ENCODE results near the gene NIPBL.

NIPBL gene

DNA sequence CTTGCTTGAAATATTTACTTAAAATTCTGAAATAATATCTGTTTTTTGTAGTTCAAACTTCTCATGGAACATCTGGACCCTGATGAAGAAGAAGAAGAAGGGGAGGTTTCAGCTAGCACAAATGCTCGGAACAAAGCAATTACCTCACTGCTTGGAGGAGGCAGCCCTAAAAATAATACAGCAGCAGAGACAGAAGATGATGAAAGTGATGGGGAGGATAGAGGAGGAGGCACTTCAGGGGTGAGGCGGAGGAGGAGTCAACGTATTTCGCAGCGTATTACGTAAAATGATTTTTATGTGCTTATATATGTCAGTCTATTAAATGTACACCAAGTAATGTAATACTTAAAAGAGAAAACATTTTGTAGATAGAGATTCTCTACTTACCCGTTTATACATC lies 187.2 kb downstream of the NIPBL start:
- no peak for DNase-seq (ENCODE audit: low spot score)
- TF ChIP-seq, protein P1, sequence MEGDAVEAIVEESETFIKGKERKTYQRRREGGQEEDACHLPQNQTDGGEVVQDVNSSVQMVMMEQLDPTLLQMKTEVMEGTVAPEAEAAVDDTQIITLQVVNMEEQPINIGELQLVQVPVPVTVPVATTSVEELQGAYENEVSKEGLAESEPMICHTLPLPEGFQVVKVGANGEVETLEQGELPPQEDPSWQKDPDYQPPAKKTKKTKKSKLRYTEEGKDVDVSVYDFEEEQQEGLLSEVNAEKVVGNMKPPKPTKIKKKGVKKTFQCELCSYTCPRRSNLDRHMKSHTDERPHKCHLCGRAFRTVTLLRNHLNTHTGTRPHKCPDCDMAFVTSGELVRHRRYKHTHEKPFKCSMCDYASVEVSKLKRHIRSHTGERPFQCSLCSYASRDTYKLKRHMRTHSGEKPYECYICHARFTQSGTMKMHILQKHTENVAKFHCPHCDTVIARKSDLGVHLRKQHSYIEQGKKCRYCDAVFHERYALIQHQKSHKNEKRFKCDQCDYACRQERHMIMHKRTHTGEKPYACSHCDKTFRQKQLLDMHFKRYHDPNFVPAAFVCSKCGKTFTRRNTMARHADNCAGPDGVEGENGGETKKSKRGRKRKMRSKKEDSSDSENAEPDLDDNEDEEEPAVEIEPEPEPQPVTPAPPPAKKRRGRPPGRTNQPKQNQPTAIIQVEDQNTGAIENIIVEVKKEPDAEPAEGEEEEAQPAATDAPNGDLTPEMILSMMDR (IDR thresholded peaks at IDR 0.05; ENCODE audit: borderline replicate concordance, control extremely low read depth, extremely low read depth, insufficient read depth, missing control alignments), result no peak
- in situ Hi-C loops (cut with MboI; ENCODE audit: low sequenced_read_pairs, unreplicated experiment), result no loop called here

DNA sequence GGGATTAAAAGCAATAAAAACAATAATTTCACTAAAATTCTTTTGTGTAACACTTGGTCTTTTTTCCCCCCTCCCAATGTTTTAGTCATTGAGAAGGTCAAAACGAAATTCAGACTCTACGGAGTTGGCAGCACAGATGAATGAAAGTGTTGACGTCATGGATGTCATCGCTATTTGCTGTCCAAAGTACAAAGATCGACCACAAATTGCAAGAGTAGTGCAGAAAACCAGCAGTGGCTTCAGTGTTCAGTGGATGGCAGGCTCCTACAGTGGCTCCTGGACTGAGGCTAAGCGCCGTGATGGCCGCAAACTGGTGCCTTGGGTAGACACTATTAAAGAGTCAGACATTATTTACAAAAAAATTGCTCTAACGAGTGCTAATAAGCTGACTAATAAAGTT lies 187.9 kb downstream of the NIPBL start:
- in situ Hi-C loops (cut with MboI; ENCODE audit: low sequenced_read_pairs, unreplicated experiment), result no loop called here
- DNase-seq (ENCODE audit: low spot score), result no peak
- TF ChIP-seq, protein P1 (IDR thresholded peaks at IDR 0.05; ENCODE audit: borderline replicate concordance, control extremely low read depth, extremely low read depth, insufficient read depth, missing control alignments), result no peak

DNA sequence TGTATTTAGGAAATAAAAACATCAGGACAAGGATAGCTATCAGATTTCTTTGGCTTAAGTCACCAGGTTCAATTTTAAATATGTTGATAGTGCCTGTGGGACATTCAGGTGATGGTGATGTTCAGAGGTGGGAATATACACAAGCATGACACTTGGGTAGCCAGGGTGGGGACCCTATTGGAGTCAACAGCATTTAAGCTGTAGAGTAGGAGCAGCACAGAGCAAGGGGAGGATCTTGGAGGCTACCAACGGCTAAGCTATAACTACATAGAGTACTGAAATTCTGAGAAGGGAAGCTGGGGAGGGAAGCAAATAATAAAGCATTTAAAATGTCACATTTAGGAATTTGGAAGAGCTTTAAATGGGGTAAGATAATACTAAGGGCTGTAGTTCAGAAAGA lies 194.9 kb downstream of the NIPBL start:
- in situ Hi-C loops (cut with MboI; ENCODE audit: low sequenced_read_pairs, unreplicated experiment), result no loop called here
- no peak for DNase-seq (ENCODE audit: low spot score)
- TF ChIP-seq, protein P1 (IDR thresholded peaks at IDR 0.05; ENCODE audit: borderline replicate concordance, control extremely low read depth, extremely low read depth, insufficient read depth, missing control alignments), result no peak

DNA sequence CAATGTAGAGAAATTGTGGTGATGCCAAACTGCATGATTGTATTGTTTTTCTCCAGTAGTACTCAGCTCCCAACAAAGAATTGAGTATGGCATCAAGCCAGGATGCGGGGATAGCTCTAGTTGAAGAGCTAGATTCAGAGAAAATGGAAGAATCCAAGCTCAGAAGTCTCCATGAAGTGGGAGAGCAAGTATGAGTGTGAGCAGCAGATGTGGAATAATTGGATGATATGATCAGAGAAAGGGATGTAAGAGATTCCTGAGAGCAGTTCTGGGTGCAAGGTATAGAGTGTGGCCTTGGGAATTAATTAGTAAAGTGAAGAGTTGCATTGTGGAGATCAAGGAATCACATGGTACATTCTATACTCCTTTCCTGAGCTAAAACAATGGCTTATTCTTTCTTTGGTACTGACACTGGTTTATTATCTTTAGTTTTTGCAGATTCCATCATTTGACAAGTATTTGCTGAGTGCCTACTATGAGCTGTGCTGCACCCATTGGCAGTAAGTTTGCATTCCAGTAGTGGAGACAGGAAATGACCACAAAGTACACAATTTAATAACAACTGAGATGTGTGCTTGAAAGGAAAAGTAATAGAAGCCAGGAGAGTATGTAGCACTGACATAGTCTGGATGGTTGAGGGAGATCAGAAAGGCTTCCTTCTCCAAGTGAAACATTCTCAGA lies 195.5 kb downstream of the NIPBL start:
- TF ChIP-seq, protein P1 (IDR thresholded peaks at IDR 0.05; ENCODE audit: borderline replicate concordance, control extremely low read depth, extremely low read depth, insufficient read depth, missing control alignments), result no peak
- DNase-seq (ENCODE audit: low spot score), result no peak

DNA sequence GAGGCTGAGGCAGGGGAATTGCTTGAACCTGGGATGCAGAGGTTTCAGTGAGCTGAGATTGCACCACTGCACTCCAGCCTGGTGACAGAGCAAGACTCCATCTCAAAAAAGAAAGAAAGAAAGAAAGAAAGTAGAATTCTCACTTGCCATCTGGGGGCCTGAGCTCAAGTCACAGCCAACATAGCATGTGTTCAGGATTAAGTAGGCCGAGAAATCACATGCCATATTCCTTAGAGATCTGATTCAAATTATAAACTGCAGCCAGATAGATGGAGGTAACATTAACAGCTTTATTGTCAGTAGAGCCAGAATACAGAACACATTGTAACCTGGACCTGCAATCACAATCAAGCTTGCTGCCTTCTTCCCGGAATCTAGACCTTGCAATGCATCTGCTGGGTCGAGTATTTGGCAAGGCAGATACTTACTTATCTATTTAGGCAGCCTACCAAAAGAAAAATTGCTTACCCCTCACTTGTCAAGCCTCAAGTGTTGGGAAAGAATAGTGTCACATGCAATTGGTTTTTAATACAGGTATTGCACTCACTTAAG lies 198.9 kb downstream of the NIPBL start:
- in situ Hi-C loops (cut with MboI; ENCODE audit: low sequenced_read_pairs, unreplicated experiment), result no loop called here
- TF ChIP-seq, protein P1 (IDR thresholded peaks at IDR 0.05; ENCODE audit: borderline replicate concordance, control extremely low read depth, extremely low read depth, insufficient read depth, missing control alignments), result no peak

More for the DNA sequence above, 195.5 kb downstream of the NIPBL start:
- in situ Hi-C loops (cut with MboI; ENCODE audit: low sequenced_read_pairs, unreplicated experiment), result no loop called here

DNA sequence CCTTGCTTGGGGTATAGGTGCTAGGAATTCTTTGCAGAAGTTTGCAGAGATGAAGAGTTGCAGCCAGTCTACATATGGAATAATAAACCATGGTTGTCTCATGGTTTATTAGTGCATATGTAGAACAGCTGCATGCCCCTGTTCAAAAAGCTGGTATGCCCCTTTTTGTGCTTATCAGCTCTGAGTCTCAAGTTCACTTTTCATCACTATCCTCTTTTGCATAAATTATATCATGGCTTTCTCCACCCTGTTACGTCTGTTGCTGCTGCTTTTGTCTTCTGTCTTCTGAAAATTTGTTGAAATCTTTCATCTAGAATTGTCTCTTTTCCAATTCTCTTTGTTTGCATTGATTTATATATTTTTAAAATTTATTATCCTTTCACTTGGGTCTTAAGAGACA lies 200.6 kb downstream of the NIPBL start:
- TF ChIP-seq, protein P1 (IDR thresholded peaks at IDR 0.05; ENCODE audit: borderline replicate concordance, control extremely low read depth, extremely low read depth, insufficient read depth, missing control alignments), result no peak
- in situ Hi-C loops (cut with MboI; ENCODE audit: low sequenced_read_pairs, unreplicated experiment), result no loop called here
- DNase-seq (ENCODE audit: low spot score), result no peak

More for the DNA sequence above, 198.9 kb downstream of the NIPBL start:
- DNase-seq (ENCODE audit: low spot score), result no peak

Data from GM13976 (cell line).